ENCODE measurements around the gene PGBD5.

The PGBD5 gene

DNA sequence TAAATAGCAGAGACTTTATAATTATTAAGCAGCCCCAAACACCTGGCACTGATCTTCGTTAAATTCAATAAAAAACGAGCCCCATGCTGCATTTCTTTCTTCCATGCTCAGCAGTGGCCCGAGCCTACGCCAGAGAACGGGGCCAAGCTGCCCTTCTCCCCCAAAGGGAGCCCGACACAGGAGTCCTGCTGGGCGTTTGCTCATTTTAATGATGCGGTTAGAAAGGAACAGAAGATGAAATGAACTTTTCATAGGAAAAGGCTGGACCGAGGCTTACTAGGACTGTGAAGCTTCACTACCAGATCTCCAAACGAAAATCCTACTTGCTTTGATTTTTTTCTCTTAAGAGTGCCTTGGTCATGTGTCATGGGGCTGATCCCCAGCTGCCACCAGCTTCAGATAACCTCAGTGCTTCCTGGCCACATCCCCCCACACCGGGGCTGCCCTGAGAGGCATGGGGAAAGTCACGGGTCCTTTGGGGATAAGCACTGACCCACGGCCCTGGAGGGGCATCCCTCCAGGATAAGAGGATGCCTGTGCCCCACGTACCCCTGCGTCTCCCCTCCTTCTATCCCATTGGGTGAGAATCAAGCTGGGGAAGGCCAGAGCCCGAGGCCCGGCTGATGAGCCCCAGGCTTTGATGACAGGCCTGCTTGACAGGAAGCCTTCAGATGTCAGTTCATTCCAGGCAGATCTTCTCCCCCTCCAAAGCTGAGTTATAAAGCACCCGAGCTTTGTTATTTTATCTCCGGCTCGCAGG is 34.2 kb downstream of the PGBD5 start:
- H3K4me1 ChIP-seq (ENCODE audit: control insufficient read depth in 5 of 5, insufficient read depth in 5 of 5, low read length in 5 of 5) = no peaks in the 10 kb centered on the region
- peaks cover 0 to 6% (median 3%) of the 10 kb centered on the region in 5 donors for H3K27me3 ChIP-seq (ENCODE audit: control insufficient read depth in 5 of 5, insufficient read depth in 4 of 5, low read length in 5 of 5)
- H3K4me3 ChIP-seq (ENCODE audit: low read depth in 1 of 5, low read length in 5 of 5) = no peak overlapping the region
- peaks cover 0 to 3% (median 0%) of the 10 kb centered on the region in 5 donors for H3K9me3 ChIP-seq (ENCODE audit: control insufficient read depth in 5 of 5, low read length in 5 of 5)
- H3K36me3 ChIP-seq (ENCODE audit: control insufficient read depth in 5 of 5, insufficient read depth in 5 of 5, low read length in 5 of 5) = no peaks in the 10 kb centered on the region
- no peak overlapping the region for H3K9ac ChIP-seq (ENCODE audit: low read length in 5 of 5)
- H3K27ac ChIP-seq (ENCODE audit: low read depth, low read length) = no peak overlapping the region

DNA sequence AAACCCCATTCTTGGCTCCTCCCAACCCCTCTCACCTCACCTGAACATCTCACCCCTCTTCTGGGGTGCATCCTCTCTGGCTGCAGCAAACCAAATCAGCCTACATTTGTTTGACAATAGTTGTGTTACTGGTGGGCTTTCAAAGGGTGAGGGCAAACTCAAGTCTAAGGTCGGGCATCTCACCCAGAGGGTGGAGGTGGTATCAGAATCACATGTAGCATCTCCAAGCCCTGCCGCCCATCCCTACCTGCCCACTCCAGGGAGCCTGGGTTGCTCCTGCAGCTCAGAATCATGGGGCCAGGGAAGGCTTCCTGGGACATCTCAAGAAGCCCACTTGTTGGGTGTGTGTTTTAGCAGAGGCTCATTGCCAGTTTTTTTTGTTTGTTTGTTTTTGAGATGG is 35.8 kb downstream of the PGBD5 start:
- Histone ChIP-seq H3K27ac (ENCODE audit: low read depth, low read length) (no peak overlapping the region), H3K9me3 (ENCODE audit: control insufficient read depth in 5 of 5, low read length in 5 of 5) (peaks cover 0 to 3% (median 0%) of the 10 kb centered on the region in 5 donors), H3K4me1 (ENCODE audit: control insufficient read depth in 5 of 5, insufficient read depth in 5 of 5, low read length in 5 of 5) (no peaks in the 10 kb centered on the region), H3K9ac (ENCODE audit: low read length in 5 of 5) (no peak overlapping the region), H3K27me3 (ENCODE audit: control insufficient read depth in 5 of 5, insufficient read depth in 4 of 5, low read length in 5 of 5) (peaks cover 0 to 4% (median 2%) of the 10 kb centered on the region in 5 donors), H3K36me3 (ENCODE audit: control insufficient read depth in 5 of 5, insufficient read depth in 5 of 5, low read length in 5 of 5) (no peaks in the 10 kb centered on the region), H3K4me3 (ENCODE audit: low read depth in 1 of 5, low read length in 5 of 5) (no peak overlapping the region)

GRCh38 chr1:230387876-230388275 is 38.3 kb downstream of the PGBD5 start:
- H3K4me3 ChIP-seq (ENCODE audit: low read depth in 1 of 5, low read length in 5 of 5) = no peak overlapping the region
- no peak overlapping the region for H3K27ac ChIP-seq (ENCODE audit: low read depth, low read length)
- H3K27me3 ChIP-seq (ENCODE audit: control insufficient read depth in 5 of 5, insufficient read depth in 4 of 5, low read length in 5 of 5) = peaks cover 0 to 4% (median 0%) of the 10 kb centered on the region in 5 donors
- H3K4me1 ChIP-seq (ENCODE audit: control insufficient read depth in 5 of 5, insufficient read depth in 5 of 5, low read length in 5 of 5) = no peaks in the 10 kb centered on the region
- H3K9me3 ChIP-seq (ENCODE audit: control insufficient read depth in 5 of 5, low read length in 5 of 5) = no peaks in the 10 kb centered on the region
- H3K36me3 ChIP-seq (ENCODE audit: control insufficient read depth in 5 of 5, insufficient read depth in 5 of 5, low read length in 5 of 5) = no peaks in the 10 kb centered on the region
- H3K9ac ChIP-seq (ENCODE audit: low read length in 5 of 5) = no peak overlapping the region

GRCh38 chr1:230387296-230387695 is 38.8 kb downstream of the PGBD5 start:
- Histone ChIP-seq H3K9me3 (ENCODE audit: control insufficient read depth in 5 of 5, low read length in 5 of 5) (no peaks in the 10 kb centered on the region), H3K9ac (ENCODE audit: low read length in 5 of 5) (no peak overlapping the region), H3K4me3 (ENCODE audit: low read depth in 1 of 5, low read length in 5 of 5) (no peak overlapping the region), H3K27me3 (ENCODE audit: control insufficient read depth in 5 of 5, insufficient read depth in 4 of 5, low read length in 5 of 5) (peaks cover 0 to 4% (median 0%) of the 10 kb centered on the region in 5 donors), H3K27ac (ENCODE audit: low read depth, low read length) (no peak overlapping the region), H3K36me3 (ENCODE audit: control insufficient read depth in 5 of 5, insufficient read depth in 5 of 5, low read length in 5 of 5) (no peaks in the 10 kb centered on the region), H3K4me1 (ENCODE audit: control insufficient read depth in 5 of 5, insufficient read depth in 5 of 5, low read length in 5 of 5) (no peaks in the 10 kb centered on the region)

GRCh38 chr1:230386637-230387262 is 39.4 kb downstream of the PGBD5 start:
- Histone ChIP-seq H3K36me3 (ENCODE audit: control insufficient read depth in 5 of 5, insufficient read depth in 5 of 5, low read length in 5 of 5) (no peaks in the 10 kb centered on the region), H3K4me3 (ENCODE audit: low read depth in 1 of 5, low read length in 5 of 5) (no peak overlapping the region), H3K4me1 (ENCODE audit: control insufficient read depth in 5 of 5, insufficient read depth in 5 of 5, low read length in 5 of 5) (peaks cover 0 to 3% (median 0%) of the 10 kb centered on the region in 5 donors), H3K9me3 (ENCODE audit: control insufficient read depth in 5 of 5, low read length in 5 of 5) (no peaks in the 10 kb centered on the region), H3K27ac (ENCODE audit: low read depth, low read length) (no peak overlapping the region), H3K9ac (ENCODE audit: low read length in 5 of 5) (no peak overlapping the region), H3K27me3 (ENCODE audit: control insufficient read depth in 5 of 5, insufficient read depth in 4 of 5, low read length in 5 of 5) (peaks cover 0 to 4% (median 0%) of the 10 kb centered on the region in 5 donors)

DNA sequence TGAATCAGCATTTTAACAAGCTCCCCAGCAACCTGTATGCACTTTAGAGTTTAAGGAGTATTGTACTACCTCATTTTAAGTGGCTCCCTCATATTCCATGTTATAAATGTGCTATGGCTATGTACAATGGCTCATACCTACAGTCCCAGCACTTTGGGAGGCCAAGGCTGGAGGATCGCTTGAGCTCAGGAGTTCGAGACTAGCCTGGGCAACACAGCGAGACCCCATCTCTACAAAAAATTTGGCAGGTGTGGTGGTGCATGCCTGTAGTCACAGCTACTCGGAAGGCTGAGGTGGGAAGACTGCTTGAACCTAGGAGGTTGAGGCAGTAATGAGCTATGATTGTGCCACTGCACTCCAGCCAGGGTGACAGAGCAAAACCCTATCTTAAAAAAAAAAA is 40.2 kb downstream of the PGBD5 start:
- peaks cover 0 to 3% (median 0%) of the 10 kb centered on the region in 5 donors for H3K4me1 ChIP-seq (ENCODE audit: control insufficient read depth in 5 of 5, insufficient read depth in 5 of 5, low read length in 5 of 5)
- H3K27me3 ChIP-seq (ENCODE audit: control insufficient read depth in 5 of 5, insufficient read depth in 4 of 5, low read length in 5 of 5) = peaks cover 0 to 2% (median 0%) of the 10 kb centered on the region in 5 donors
- no peak overlapping the region for H3K9ac ChIP-seq (ENCODE audit: low read length in 5 of 5)
- H3K4me3 ChIP-seq (ENCODE audit: low read depth in 1 of 5, low read length in 5 of 5) = no peak overlapping the region
- no peak overlapping the region for H3K27ac ChIP-seq (ENCODE audit: low read depth, low read length)
- H3K36me3 ChIP-seq (ENCODE audit: control insufficient read depth in 5 of 5, insufficient read depth in 5 of 5, low read length in 5 of 5) = no peaks in the 10 kb centered on the region
- no peaks in the 10 kb centered on the region for H3K9me3 ChIP-seq (ENCODE audit: control insufficient read depth in 5 of 5, low read length in 5 of 5)

DNA sequence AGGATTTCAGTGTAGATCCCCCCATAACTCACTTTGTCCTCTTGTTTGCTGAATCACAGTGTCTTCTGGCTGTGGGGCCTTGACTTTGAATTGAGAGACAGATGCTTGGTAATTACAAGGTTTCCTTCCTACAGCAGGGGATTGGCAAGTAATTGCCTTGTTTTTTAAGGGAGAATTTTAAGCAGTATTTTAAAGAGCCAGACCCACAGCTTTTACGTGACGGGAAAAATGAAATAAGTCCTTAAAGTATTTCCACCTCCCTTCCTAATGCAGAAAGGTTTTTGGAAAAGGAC is 41.0 kb downstream of the PGBD5 start:
- Histone ChIP-seq H3K27ac (ENCODE audit: low read depth, low read length) (no peak overlapping the region), H3K4me3 (ENCODE audit: low read depth in 1 of 5, low read length in 5 of 5) (no peak overlapping the region), H3K27me3 (ENCODE audit: control insufficient read depth in 5 of 5, insufficient read depth in 4 of 5, low read length in 5 of 5) (peaks cover 0 to 2% (median 0%) of the 10 kb centered on the region in 5 donors), H3K9ac (ENCODE audit: low read length in 5 of 5) (no peak overlapping the region), H3K4me1 (ENCODE audit: control insufficient read depth in 5 of 5, insufficient read depth in 5 of 5, low read length in 5 of 5) (peaks cover 0 to 3% (median 0%) of the 10 kb centered on the region in 5 donors), H3K9me3 (ENCODE audit: control insufficient read depth in 5 of 5, low read length in 5 of 5) (peaks cover 0 to 5% (median 3%) of the 10 kb centered on the region in 5 donors), H3K36me3 (ENCODE audit: control insufficient read depth in 5 of 5, insufficient read depth in 5 of 5, low read length in 5 of 5) (no peaks in the 10 kb centered on the region)

- H3K9ac ChIP-seq (ENCODE audit: low read length in 5 of 5) = no peak overlapping the region
- peaks cover 0 to 3% (median 0%) of the 10 kb centered on the region in 5 donors for H3K4me1 ChIP-seq (ENCODE audit: control insufficient read depth in 5 of 5, insufficient read depth in 5 of 5, low read length in 5 of 5)
- H3K27ac ChIP-seq (ENCODE audit: low read depth, low read length) = no peak overlapping the region
- H3K27me3 ChIP-seq (ENCODE audit: control insufficient read depth in 5 of 5, insufficient read depth in 4 of 5, low read length in 5 of 5) = no peaks in the 10 kb centered on the region
- no peaks in the 10 kb centered on the region for H3K36me3 ChIP-seq (ENCODE audit: control insufficient read depth in 5 of 5, insufficient read depth in 5 of 5, low read length in 5 of 5)
- H3K9me3 ChIP-seq (ENCODE audit: control insufficient read depth in 5 of 5, low read length in 5 of 5) = peaks cover 4 to 10% (median 9%) of the 10 kb centered on the region in 5 donors
- no peak overlapping the region for H3K4me3 ChIP-seq (ENCODE audit: low read depth in 1 of 5, low read length in 5 of 5)
Measured at GRCh38 chr1:230384380-230385157, 41.6 kb downstream of the PGBD5 start.

DNA sequence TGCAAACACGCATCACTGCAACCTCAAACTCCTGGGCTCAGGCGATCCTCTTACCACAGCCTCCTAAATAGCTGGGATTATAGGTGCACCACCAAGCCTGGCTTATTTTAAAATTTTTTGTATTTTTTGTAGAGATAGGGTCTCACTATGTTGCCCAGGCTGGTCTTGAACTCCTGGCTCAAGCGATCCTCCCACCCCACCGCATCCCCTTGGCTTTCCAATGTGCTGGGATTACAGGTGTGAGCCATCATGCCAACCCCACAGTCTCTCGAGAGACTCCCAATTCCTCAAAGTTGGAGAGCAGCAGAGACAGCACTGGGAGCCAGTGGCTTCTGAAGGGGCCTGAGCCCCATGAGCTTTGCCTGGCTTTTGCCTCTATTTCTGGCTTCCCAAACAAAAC is 42.7 kb downstream of the PGBD5 start:
- no peaks in the 10 kb centered on the region for H3K27me3 ChIP-seq (ENCODE audit: control insufficient read depth in 5 of 5, insufficient read depth in 4 of 5, low read length in 5 of 5)
- no peaks in the 10 kb centered on the region for H3K36me3 ChIP-seq (ENCODE audit: control insufficient read depth in 5 of 5, insufficient read depth in 5 of 5, low read length in 5 of 5)
- no peak overlapping the region for H3K4me3 ChIP-seq (ENCODE audit: low read depth in 1 of 5, low read length in 5 of 5)
- peaks cover 0 to 3% (median 0%) of the 10 kb centered on the region in 5 donors for H3K4me1 ChIP-seq (ENCODE audit: control insufficient read depth in 5 of 5, insufficient read depth in 5 of 5, low read length in 5 of 5)
- H3K27ac ChIP-seq (ENCODE audit: low read depth, low read length) = no peak overlapping the region
- H3K9me3 ChIP-seq (ENCODE audit: control insufficient read depth in 5 of 5, low read length in 5 of 5) = peaks cover 6 to 20% (median 18%) of the 10 kb centered on the region in 5 donors
- H3K9ac ChIP-seq (ENCODE audit: low read length in 5 of 5) = no peak overlapping the region

GRCh38 chr1:230382001-230382491 is 44.1 kb downstream of the PGBD5 start:
- Histone ChIP-seq H3K9me3 (ENCODE audit: control insufficient read depth in 5 of 5, low read length in 5 of 5) (peaks cover 6 to 22% (median 18%) of the 10 kb centered on the region in 5 donors), H3K36me3 (ENCODE audit: control insufficient read depth in 5 of 5, insufficient read depth in 5 of 5, low read length in 5 of 5) (no peaks in the 10 kb centered on the region), H3K4me3 (ENCODE audit: low read depth in 1 of 5, low read length in 5 of 5) (no peak overlapping the region), H3K27me3 (ENCODE audit: control insufficient read depth in 5 of 5, insufficient read depth in 4 of 5, low read length in 5 of 5) (no peaks in the 10 kb centered on the region), H3K9ac (ENCODE audit: low read length in 5 of 5) (no peak overlapping the region), H3K27ac (ENCODE audit: low read depth, low read length) (no peak overlapping the region), H3K4me1 (ENCODE audit: control insufficient read depth in 5 of 5, insufficient read depth in 5 of 5, low read length in 5 of 5) (peaks cover 0 to 3% (median 0%) of the 10 kb centered on the region in 5 donors)

Data from subcutaneous abdominal adipose tissue (tissue), 5 donors.